Left colon (tissue), 2 donors: ENCODE results near the gene RPS23. TPM values are rescaled to one million over a fixed set of nuclear protein-coding genes. Genes with fewer than 3 reads are reported as not detected.
"Not testable (repeated sequence)": the region's sequence is repeated elsewhere in the genome, so short reads cannot be mapped to it uniquely, and the experiment has no call there.

Experiments used
- ATAC-seq: fragments of 200-7000 bp; cut with Tn5 transposase; one replicate; pipeline ENCODE4 v1.9.1; 2020; ENCODE audit warnings: mild to moderate bottlenecking, moderate library complexity
- DNase-seq, 2 donors: peaks; one replicate each; pipeline ENCODE4 v3.0.0-alpha.2; 2020
- intact Hi-C, 2 donors: fragments of 100-400 bp; cut with DNase I in 1 of 2; cut with micrococcal nuclease in 1 of 2; formaldehyde crosslinking; loops; one replicate each; pipeline versions ENCODE4 v1.11.2 to v1.14.0; 2022; cut with DNase I, micrococcal nuclease
- total RNA-seq, 2 donors: library from RNA; stranded (reverse); fragmentation: NEBNext Ultra II Directional; extraction: Animal tissue kit (Norgen Biotek cat#: 25700); gene quantifications; one replicate each; pipeline ENCODE4 v1.2.1, GENCODE V29; 2021
- donor health status: DM: no; HTN: no; CAD: no.
- donor health status: DM: yes; HTN: yes; CAD: no.

The RPS23 gene
- total RNA-seq, 2 donors from 2014 or later: 1,203 to 1,280 TPM

GRCh38 chr5:82295144-82295543 is 17.0 kb upstream of the RPS23 start:
- ATAC-seq (no peak), DNase-seq (no peak)
- intact Hi-C loops: no loop called here

GRCh38 chr5:82291420-82291819 is 13.3 kb upstream of the RPS23 start:
- ATAC-seq: no peak
- no peak for DNase-seq
- intact Hi-C loops: no loop called here

DNA sequence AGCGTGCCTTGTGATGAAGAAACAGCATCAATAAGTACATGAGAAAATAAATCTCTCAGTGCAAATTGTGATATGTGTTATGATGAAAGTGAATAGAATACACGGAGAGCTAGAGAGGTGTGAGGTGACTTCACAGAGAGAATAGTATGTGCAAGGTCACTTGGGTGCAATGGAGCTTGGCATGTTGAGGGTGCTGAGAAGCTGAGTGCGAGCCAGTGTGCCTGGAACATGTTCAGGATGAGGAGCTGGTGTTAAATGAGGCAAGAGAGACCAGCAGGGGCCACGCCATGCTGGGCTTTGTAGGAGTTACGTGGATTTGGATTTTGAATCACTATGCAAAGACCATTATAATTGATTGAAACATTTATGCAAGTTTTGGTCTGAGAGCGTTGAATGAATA is 12.8 kb upstream of the RPS23 start:
- DNase-seq (no peak), ATAC-seq (no peak)
- intact Hi-C loops: no loop called here

DNA sequence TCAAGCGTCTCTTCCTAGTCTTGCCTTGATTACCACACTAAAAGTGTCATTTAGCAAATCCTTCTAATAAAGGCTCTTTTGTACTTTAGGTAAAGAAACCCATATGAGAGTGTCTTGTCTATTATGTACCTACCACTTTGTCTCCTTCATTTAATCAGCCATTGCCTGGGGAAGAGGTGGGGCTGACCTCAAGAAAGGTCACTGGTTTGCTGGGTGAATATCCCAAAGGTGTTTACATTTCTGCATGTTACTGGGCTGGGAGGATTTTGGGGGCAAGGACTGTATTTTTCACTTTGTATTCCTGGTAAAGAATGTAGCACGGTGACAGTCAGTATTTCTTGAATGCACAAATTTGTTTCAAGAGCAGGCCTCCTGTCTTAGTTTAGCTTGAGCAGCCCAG is 11.9 kb upstream of the RPS23 start:
- ATAC-seq (no peak), DNase-seq (no peak)
- intact Hi-C loops: no loop called here

DNA sequence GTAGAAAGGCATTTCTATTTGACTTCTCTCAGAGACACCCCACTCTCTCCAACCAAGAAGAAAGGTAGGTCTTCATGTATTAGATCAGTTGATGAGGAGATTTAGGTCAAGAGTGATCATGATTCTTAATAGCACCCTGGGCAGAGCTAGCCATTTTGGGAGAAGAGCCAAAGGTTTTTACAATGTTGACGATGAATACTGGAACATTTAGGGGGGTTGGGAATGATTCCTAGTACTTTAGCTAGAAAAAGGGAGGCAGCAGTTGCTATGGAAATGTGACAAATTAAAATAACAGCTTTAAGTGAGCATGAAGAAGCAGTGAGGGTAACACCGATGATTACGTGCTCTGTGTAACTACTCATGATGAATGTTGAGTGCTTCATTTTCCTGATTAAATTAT is 9.5 kb upstream of the RPS23 start:
- intact Hi-C loops: no loop called here
- no peak for ATAC-seq
- DNase-seq: no peak

GRCh38 chr5:82285206-82285605 is 7.1 kb upstream of the RPS23 start:
- DNase-seq: no peak
- ATAC-seq: no peak
- intact Hi-C loops: no loop called here

DNA sequence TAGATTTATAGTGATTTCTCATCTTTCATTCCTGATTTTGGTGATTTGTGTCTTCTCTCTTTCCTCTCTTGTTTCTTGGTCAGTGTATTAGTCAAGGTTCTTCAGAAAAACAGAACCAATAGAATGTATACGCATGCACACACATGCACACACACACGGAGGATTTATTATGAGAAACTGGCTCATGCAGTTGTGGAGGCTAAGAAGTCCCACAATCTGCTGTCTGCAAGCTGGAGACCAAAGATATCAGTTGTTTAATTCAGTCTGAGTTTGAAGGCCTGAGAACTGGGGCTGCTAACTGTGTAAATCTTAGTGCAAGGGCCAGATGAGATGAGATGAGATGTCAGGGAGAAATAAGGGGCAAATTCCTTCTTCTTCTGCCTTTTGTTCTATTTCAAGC is 5.7 kb upstream of the RPS23 start:
- intact Hi-C loops: no loop called here
- DNase-seq (no peak), ATAC-seq (no peak)

GRCh38 chr5:82278711-82279370 is 687 bp upstream of the RPS23 start:
- ATAC-seq (no peak), DNase-seq (peak in 1 of 2 donors; percentile 34)
- intact Hi-C loops: no loop called here

DNA sequence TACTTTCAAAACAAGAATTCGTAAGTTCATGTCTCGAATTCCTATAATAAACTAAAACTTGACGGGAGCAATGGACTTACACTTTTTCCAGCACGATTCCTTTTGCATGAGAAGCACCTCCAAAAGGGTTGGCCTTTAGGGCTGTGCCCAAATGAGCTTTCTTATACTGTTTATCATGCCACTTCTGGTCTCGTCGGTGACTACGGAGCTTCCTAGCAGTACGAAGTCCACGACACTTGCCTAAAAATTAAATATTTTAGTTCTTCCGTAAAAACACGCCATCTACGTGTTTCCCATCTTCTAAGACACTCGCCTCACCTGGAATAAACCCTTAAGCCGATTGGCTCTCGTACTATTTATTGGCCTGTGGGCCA is 554 bp downstream of the RPS23 start:
- peak; percentile 33 for ATAC-seq
- no peak for DNase-seq
- intact Hi-C loops: no loop called here

DNA sequence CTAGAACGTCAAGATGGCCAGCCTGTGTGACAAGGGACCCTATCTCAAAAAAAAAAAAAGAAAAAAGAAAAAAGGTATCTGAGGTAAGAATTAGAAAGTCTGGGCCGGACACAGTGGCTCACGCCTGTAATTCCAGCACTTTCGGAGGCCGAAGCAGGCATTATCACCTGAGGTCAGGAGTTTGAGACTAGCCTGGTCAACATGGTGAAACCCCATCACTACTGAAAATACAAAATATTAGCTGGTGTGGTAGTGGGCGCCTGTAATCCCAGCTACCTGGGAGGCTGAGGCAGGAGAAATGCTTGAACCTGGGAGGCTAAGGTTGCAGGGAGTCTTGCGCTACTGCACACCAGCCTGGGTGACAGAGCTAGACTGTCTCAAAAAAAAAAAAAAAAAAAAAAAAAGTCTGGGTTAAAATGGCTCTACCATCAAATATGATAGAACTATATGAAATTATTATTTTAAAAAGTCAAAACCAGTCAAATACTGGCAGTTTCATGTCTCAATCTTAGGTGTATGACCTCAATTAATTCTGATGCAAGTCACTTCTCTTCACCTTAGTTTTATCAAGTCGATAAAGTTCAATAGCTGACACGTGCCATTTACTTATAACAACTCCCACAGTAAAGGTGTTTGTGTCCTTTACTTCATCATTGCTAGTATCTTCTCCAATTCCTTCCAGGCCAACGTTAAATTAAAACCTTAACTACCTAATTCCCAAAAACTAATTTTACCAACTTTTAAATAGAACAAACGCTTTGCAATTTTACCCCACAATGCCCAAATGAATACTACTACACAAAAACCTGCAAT is 1.1 kb downstream of the RPS23 start:
- intact Hi-C loops: no loop called here
- ATAC-seq (no peak), DNase-seq (no peak)

DNA sequence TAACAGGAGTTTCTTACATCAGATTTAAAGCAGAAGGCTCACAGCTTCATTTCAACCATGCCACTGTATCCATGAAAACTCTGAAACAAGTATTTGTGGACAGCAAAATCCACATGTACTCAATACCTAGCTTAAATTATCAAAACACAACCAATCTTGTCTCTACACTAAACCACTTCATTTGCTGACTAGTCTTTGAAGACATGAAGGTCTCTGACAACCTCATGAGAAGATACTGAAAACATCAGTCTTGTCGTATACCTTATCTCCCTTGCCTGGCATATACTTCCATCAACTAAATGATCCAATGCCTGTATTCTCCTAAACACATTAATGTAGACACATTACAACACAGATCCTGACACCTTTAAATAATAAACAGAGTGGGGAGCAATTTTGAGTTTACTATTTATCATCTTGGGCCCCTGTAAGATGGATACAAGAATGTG is 2.9 kb downstream of the RPS23 start:
- no peak for DNase-seq
- intact Hi-C loops: no loop called here

GRCh38 chr5:82274343-82275211 is 3.6 kb downstream of the RPS23 start:
- intact Hi-C loops: no loop called here
- no peak for ATAC-seq
- no peak for DNase-seq

More for the DNA sequence above, 2.9 kb downstream of the RPS23 start:
- ATAC-seq: no peak

DNA sequence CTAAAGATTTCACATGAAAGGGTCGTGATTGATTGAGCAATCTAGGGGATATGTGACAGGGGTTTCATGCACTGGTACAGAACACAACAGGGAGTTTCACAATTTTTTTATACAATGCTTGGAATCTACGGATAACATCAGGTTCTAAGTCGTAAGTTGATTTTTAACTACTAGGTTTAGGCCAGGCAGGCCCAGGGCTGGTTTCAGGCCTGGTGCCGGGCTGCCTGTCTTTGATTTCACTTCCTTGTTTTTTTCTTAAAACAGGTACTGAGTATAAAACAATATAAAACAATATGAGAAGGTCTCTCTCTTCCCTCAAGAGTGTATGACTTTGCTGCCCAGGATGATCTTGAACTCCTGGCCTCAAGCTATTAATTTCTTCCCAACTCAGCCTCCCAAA is 4.7 kb downstream of the RPS23 start:
- intact Hi-C loops, ATAC-seq, DNase-seq: not testable (repeated sequence)

GRCh38 chr5:82272571-82273356 is 5.4 kb downstream of the RPS23 start:
- ATAC-seq, DNase-seq, intact Hi-C loops: not testable (repeated sequence)

- ATAC-seq, DNase-seq, intact Hi-C loops: not testable (repeated sequence)
Observed at GRCh38 chr5:82269363-82269762, 8.8 kb downstream of the RPS23 start.

- ATAC-seq, DNase-seq, intact Hi-C loops: not testable (repeated sequence)
Observed at GRCh38 chr5:82267297-82267933, 10.7 kb downstream of the RPS23 start.

GRCh38 chr5:82265047-82265446 is 13.1 kb downstream of the RPS23 start:
- ATAC-seq: no peak

GRCh38 chr5:82259172-82259800 is 18.9 kb downstream of the RPS23 start:
- intact Hi-C loops: no loop called here
- ATAC-seq (no peak), DNase-seq (no peak)

More at GRCh38 chr5:82265047-82265446, 13.1 kb downstream of the RPS23 start:
- intact Hi-C loops: no loop called here
- DNase-seq: no peak
